ENCODE results near the gene TAOK1. TPM values are rescaled to one million over a fixed set of nuclear protein-coding genes. Genes with fewer than 3 reads are reported as not detected.

TAOK1 gene
- total and polyA plus RNA-seq, 2 of the 13 experiments (the other 11 are each of a cell fraction or from before 2014, with no cell fraction given), result 14.1 to 23.0 TPM

DNA sequence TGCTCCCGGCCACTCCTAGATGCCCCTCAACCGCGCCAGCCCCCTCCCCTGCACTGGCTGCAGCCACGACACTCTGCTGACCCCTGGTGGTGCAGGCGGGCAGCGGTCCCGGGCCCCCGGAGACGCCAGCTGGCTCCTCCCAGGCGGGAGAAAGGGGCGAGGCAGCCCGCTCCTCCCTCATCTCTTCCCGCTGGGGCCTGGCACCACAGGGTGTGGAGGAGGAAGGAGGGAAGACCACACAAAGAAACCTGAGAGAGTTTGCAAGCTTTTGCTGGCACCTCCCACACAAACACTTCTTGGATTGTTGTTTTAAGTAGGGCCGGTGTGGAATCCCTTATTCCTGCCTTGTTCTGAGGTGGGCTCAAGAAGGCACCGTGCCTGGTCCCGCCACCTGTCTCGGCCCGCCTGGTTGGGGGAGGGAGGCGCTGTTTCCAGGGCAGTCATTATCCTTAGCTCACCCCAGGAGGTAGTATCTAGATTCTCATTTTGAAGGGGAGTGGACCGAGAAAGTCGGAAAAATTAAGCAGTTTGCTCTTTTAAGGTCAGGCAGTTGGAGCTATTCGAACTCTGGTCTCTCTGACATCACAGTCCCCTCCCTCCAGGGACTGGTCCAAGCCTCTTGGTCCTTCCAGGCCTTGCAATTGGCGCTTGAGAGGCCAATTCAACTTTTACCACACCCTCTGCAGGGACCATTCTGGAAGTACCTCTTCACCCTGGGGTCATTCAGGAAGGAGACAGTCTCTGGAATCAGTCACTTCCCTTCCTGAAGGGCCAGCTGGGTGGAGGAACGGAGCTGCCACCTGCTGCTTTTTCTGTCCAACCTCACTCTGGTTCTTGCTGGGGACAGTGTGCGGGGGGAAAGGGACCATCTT, 201.8 kb downstream of the TAOK1 start (continued):
- TF ChIP-seq, protein P1, sequence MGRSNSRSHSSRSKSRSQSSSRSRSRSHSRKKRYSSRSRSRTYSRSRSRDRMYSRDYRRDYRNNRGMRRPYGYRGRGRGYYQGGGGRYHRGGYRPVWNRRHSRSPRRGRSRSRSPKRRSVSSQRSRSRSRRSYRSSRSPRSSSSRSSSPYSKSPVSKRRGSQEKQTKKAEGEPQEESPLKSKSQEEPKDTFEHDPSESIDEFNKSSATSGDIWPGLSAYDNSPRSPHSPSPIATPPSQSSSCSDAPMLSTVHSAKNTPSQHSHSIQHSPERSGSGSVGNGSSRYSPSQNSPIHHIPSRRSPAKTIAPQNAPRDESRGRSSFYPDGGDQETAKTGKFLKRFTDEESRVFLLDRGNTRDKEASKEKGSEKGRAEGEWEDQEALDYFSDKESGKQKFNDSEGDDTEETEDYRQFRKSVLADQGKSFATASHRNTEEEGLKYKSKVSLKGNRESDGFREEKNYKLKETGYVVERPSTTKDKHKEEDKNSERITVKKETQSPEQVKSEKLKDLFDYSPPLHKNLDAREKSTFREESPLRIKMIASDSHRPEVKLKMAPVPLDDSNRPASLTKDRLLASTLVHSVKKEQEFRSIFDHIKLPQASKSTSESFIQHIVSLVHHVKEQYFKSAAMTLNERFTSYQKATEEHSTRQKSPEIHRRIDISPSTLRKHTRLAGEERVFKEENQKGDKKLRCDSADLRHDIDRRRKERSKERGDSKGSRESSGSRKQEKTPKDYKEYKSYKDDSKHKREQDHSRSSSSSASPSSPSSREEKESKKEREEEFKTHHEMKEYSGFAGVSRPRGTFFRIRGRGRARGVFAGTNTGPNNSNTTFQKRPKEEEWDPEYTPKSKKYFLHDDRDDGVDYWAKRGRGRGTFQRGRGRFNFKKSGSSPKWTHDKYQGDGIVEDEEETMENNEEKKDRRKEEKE (IDR thresholded peaks at IDR 0.05), result no peak
- TF ChIP-seq RXRB (CRISPR knock-in tag; IDR thresholded peaks at IDR 0.05; ENCODE audit: borderline replicate concordance) (no peak), ZNF101 (CRISPR knock-in tag; IDR thresholded peaks at IDR 0.05; ENCODE audit: borderline replicate concordance, low read depth) (no peak), ZNF337 (CRISPR knock-in tag; IDR thresholded peaks at IDR 0.05; ENCODE audit: borderline replicate concordance, low read depth) (no peak), ZNF768 (CRISPR knock-in tag; IDR thresholded peaks at IDR 0.05) (peak; percentile 75), HNRNPUL1 (IDR thresholded peaks at IDR 0.05; ENCODE audit: low read depth, low read length) (no peak), SMAD3 (CRISPR knock-in tag; IDR thresholded peaks at IDR 0.05) (no peak), ZNF224 (CRISPR knock-in tag; IDR thresholded peaks at IDR 0.05) (no peak), ATF7-NPFF (CRISPR knock-in tag; IDR thresholded peaks at IDR 0.05; ENCODE audit: low read depth) (no peak), ZNF737 (CRISPR knock-in tag; IDR thresholded peaks at IDR 0.05; ENCODE audit: borderline replicate concordance) (no peak), RBAK (CRISPR knock-in tag; IDR thresholded peaks at IDR 0.05) (no peak), ZNF33A (CRISPR knock-in tag; IDR thresholded peaks at IDR 0.05; ENCODE audit: borderline replicate concordance) (no peak)
- TF ChIP-seq, protein P2, sequence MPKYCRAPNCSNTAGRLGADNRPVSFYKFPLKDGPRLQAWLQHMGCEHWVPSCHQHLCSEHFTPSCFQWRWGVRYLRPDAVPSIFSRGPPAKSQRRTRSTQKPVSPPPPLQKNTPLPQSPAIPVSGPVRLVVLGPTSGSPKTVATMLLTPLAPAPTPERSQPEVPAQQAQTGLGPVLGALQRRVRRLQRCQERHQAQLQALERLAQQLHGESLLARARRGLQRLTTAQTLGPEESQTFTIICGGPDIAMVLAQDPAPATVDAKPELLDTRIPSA (CRISPR knock-in tag; IDR thresholded peaks at IDR 0.05; ENCODE audit: borderline replicate concordance), result no peak; the same call in 1 of the 2 replicates
- TF ChIP-seq, protein P3, sequence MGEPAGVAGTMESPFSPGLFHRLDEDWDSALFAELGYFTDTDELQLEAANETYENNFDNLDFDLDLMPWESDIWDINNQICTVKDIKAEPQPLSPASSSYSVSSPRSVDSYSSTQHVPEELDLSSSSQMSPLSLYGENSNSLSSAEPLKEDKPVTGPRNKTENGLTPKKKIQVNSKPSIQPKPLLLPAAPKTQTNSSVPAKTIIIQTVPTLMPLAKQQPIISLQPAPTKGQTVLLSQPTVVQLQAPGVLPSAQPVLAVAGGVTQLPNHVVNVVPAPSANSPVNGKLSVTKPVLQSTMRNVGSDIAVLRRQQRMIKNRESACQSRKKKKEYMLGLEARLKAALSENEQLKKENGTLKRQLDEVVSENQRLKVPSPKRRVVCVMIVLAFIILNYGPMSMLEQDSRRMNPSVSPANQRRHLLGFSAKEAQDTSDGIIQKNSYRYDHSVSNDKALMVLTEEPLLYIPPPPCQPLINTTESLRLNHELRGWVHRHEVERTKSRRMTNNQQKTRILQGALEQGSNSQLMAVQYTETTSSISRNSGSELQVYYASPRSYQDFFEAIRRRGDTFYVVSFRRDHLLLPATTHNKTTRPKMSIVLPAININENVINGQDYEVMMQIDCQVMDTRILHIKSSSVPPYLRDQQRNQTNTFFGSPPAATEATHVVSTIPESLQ (CRISPR knock-in tag; conservative IDR thresholded peaks at IDR 0.05), result no peak
- TF ChIP-seq, protein P4, sequence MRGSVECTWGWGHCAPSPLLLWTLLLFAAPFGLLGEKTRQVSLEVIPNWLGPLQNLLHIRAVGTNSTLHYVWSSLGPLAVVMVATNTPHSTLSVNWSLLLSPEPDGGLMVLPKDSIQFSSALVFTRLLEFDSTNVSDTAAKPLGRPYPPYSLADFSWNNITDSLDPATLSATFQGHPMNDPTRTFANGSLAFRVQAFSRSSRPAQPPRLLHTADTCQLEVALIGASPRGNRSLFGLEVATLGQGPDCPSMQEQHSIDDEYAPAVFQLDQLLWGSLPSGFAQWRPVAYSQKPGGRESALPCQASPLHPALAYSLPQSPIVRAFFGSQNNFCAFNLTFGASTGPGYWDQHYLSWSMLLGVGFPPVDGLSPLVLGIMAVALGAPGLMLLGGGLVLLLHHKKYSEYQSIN (CRISPR knock-in tag; IDR thresholded peaks at IDR 0.05; ENCODE audit: borderline replicate concordance), result no peak
- TF ChIP-seq, protein P5, sequence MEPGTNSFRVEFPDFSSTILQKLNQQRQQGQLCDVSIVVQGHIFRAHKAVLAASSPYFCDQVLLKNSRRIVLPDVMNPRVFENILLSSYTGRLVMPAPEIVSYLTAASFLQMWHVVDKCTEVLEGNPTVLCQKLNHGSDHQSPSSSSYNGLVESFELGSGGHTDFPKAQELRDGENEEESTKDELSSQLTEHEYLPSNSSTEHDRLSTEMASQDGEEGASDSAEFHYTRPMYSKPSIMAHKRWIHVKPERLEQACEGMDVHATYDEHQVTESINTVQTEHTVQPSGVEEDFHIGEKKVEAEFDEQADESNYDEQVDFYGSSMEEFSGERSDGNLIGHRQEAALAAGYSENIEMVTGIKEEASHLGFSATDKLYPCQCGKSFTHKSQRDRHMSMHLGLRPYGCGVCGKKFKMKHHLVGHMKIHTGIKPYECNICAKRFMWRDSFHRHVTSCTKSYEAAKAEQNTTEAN (CRISPR knock-in tag; conservative IDR thresholded peaks at IDR 0.05), result no peak
- TF ChIP-seq, protein P6, sequence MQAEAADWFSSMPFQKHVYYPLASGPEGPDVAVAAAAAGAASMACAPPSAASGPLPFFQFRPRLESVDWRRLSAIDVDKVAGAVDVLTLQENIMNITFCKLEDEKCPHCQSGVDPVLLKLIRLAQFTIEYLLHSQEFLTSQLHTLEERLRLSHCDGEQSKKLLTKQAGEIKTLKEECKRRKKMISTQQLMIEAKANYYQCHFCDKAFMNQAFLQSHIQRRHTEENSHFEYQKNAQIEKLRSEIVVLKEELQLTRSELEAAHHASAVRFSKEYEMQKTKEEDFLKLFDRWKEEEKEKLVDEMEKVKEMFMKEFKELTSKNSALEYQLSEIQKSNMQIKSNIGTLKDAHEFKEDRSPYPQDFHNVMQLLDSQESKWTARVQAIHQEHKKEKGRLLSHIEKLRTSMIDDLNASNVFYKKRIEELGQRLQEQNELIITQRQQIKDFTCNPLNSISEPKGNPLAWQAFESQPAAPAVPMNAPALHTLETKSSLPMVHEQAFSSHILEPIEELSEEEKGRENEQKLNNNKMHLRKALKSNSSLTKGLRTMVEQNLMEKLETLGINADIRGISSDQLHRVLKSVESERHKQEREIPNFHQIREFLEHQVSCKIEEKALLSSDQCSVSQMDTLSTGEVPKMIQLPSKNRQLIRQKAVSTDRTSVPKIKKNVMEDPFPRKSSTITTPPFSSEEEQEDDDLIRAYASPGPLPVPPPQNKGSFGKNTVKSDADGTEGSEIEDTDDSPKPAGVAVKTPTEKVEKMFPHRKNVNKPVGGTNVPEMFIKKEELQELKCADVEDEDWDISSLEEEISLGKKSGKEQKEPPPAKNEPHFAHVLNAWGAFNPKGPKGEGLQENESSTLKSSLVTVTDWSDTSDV (CRISPR knock-in tag; IDR thresholded peaks at IDR 0.05), result no peak

Data from HepG2 (cell line).